Activated naive CD4-positive, alpha-beta T cell treated with anti-CD3 and anti-CD28 coated beads, Interleukin-2, amount 10 ng/mL, durations not matched to agents 7 days and 5 days (primary cell): Measurements from ENCODE around the gene CPNE5.
"Not testable (repeated sequence)": the region's sequence is repeated elsewhere in the genome, so short reads cannot be mapped to it uniquely, and the experiment has no call there.

Experiments used
- CTCF ChIA-PET: fragments of 350-600 bp; sonication (Branson Sonifier 250); formaldehyde crosslinking; loops from one replicate; lab custom pipeline; 2021; ENCODE audit warnings: antibody characterized with exemption; lab: Charles Lee
- DNase-seq: peaks from one replicate; pipeline ENCODE4 v3.0.0-alpha.2; 2020
- H3K27ac Mint-ChIP-seq: one replicate; pipeline ENCODE4 v1.8.0; 2021; ENCODE audit warnings: mild to moderate bottlenecking, moderate library complexity, mixed read lengths
- H3K27me3 Mint-ChIP-seq: one replicate; pipeline ENCODE4 v1.8.0; 2021; ENCODE audit warnings: mild to moderate bottlenecking, mixed read lengths
- H3K36me3 Mint-ChIP-seq: one replicate; pipeline ENCODE4 v1.8.0; 2021; ENCODE audit warnings: mixed read lengths
- H3K4me1 Mint-ChIP-seq: one replicate; pipeline ENCODE4 v1.8.0; 2021; ENCODE audit warnings: mixed read lengths
- H3K4me3 Mint-ChIP-seq: one replicate; pipeline ENCODE4 v1.8.0; 2021; ENCODE audit warnings: mild to moderate bottlenecking, moderate library complexity, mixed read lengths
- H3K9me3 Mint-ChIP-seq: one replicate; pipeline ENCODE4 v1.8.0; 2021; ENCODE audit warnings: mixed read lengths

The CPNE5 gene

DNA sequence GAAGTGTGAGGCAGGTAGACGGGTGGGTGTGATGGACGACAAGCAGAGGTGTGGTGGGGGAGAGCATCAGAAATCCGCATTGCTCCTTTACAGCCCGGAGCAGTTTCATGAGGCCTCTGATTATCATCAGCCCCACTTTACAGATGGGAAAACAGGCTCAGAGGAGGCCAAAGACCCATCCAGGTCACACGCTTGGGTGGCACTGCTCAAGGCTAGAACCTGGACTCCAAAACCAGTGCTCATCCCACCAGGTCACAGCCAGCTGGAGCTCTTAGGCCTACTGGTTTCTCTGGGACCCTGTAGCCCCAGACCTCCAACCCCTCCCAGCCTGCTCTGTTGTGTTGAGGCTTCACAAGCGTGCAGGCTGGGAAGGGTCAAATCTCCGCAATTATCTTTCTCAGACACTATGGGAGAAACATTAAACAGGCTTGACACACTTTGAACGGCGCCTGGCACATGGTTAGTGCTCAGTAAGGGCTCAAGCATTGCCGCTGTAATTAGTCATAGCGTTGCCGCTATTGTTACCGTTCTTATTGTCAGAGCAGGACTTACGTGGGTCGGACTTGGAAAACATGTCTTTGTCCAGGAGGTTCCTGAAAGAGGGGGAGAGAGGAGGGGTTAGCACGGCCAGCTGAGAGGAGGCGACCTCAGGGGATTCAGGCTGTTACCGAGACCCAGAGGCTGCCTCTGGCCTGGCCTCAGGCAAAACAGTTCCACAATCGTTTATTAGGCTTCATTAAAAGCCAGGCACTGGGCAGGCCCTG, 16.6 kb downstream of the CPNE5 start:
- no peak overlapping the region for H3K27ac Mint-ChIP-seq
- peaks cover 55% of the 10 kb centered on the region for H3K27me3 Mint-ChIP-seq
- peaks cover 20% of the 10 kb centered on the region for H3K4me1 Mint-ChIP-seq
- DNase-seq: no peak
- CTCF ChIA-PET: interaction anchor here (0.6 kb wide), 1 partner anchor 844 kb away, joined by 3 read pairs; no protein-coding TSS in a partner anchor
- H3K9me3 Mint-ChIP-seq: no peaks in the 10 kb centered on the region
- H3K36me3 Mint-ChIP-seq: no peaks in the 10 kb centered on the region
- H3K4me3 Mint-ChIP-seq: no peak overlapping the region

DNA sequence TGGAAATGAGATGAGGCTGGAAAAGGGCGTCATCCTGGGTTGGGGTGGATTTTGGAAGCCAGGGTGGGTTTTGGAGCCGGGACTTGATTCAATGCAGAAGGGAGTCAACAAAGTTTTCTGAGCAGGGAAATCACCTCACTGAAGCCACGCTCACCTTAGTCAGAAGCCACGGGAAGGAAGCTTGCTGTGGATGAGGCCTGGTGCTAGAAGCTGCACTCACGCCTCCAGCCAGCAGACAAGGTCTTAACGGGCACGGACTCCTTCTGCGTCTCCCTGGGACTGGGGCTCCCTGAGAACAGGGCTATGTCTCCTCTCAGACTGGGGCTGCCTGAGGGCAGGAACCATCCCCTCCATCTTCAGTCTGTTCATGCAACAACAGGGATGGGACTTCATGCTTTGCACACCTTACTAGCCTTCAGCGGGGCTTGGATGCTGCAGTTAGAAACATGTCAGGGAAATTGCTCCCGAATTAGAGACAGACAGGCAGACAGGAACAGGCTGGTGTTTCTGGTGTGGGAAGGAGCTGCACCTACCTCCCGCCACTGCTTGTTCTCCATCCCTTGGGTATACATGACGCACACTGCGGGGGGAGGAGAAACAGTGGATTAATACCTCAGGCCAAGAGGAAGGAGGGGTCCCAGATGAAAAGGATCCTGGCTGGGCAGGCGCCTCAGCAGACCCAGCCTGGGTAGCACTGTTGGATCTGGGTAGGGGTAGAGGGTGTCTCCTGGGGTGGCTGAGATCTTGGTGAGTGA, 17.5 kb downstream of the CPNE5 start:
- Mint-ChIP-seq H3K4me3 (no peak overlapping the region), H3K27me3 (peaks cover 54% of the 10 kb centered on the region), H3K4me1 (peaks cover 15% of the 10 kb centered on the region), H3K36me3 (no peaks in the 10 kb centered on the region), H3K9me3 (no peaks in the 10 kb centered on the region), H3K27ac (no peak overlapping the region)
- CTCF ChIA-PET: interaction anchor here (0.6 kb wide), 1 partner anchor 843 kb away, joined by 3 read pairs; no protein-coding TSS in a partner anchor
- DNase-seq: peak; percentile 43

GRCh38 chr6:36820700-36821580, 18.3 kb downstream of the CPNE5 start:
- H3K4me1 Mint-ChIP-seq: peaks cover 15% of the 10 kb centered on the region
- no peak for DNase-seq
- H3K36me3 Mint-ChIP-seq: no peaks in the 10 kb centered on the region
- CTCF ChIA-PET: interaction anchor here (0.8 to 1.1 kb wide), 2 partner anchors 30 to 38 kb away, joined by 3 read pairs; no protein-coding TSS in a partner anchor
- H3K27me3 Mint-ChIP-seq: peaks cover 55% of the 10 kb centered on the region
- no peaks in the 10 kb centered on the region for H3K9me3 Mint-ChIP-seq
- no peak overlapping the region for H3K27ac Mint-ChIP-seq
- H3K4me3 Mint-ChIP-seq: no peak overlapping the region

DNA sequence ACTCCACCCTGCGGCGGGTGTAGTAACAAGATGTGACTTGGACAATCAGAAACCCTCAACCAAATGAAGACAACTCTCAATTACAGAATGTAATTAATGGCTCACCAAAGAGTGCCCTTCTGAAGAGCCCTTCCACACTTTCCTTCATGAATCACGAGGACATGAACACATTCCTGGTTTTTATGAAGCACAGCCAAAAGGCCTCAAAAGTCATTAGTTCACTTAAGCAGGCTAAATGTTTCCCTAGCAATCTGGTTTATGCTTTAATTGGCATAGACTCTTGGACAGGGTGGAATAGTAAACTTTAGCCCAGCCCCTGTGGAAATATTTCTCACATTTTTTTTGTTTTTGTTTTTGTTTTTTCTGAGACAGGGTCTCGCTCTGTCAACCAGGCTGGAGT, 20.5 kb downstream of the CPNE5 start:
- CTCF ChIA-PET: no interaction called here
- Mint-ChIP-seq H3K27me3 (peaks cover 52% of the 10 kb centered on the region), H3K36me3 (no peaks in the 10 kb centered on the region), H3K9me3 (no peaks in the 10 kb centered on the region), H3K4me3 (no peak overlapping the region), H3K4me1 (peaks cover 15% of the 10 kb centered on the region), H3K27ac (no peak overlapping the region)
- DNase-seq: no peak

- Mint-ChIP-seq H3K27me3 (peaks cover 49% of the 10 kb centered on the region), H3K9me3 (no peaks in the 10 kb centered on the region), H3K4me1 (peaks cover 15% of the 10 kb centered on the region), H3K27ac (no peak overlapping the region), H3K36me3 (no peaks in the 10 kb centered on the region), H3K4me3 (no peak overlapping the region)
- no peak for DNase-seq
- CTCF ChIA-PET: no interaction called here
Measured at GRCh38 chr6:36817847-36818246, 21.4 kb downstream of the CPNE5 start.

DNA sequence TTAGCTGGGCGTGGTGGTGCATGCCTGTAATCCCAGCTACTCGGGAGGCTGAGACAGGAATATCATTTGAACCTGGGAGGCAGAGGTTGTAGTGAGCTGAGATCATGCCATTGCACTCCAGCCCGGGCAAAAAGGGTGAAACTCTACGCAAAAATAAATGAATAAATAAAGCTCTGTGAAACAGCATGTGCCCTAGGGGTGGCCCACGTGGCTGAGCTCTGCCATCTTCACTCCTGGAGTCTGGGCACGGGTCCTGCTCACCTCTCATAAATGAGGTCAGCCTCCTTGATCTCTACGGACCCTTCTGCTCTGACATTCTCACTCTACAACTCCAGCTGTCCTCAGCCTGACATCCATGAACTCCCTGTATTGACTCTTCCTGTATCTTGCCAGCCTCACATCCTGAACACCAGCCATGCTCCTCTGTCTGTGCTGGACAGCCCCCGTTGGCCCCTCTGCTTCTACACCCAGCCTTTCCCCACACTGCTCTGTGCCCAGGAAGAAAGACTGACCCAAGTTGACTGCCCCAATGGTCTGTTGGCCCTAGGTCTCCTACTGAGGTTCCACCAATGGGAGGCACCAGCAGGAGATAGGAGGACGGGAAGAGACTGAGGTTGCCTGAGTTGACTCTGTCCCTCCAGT, 21.9 kb downstream of the CPNE5 start:
- Mint-ChIP-seq H3K27ac (no peak overlapping the region), H3K9me3 (no peaks in the 10 kb centered on the region), H3K4me1 (peaks cover 15% of the 10 kb centered on the region), H3K4me3 (no peak overlapping the region), H3K27me3 (peaks cover 48% of the 10 kb centered on the region), H3K36me3 (no peaks in the 10 kb centered on the region)
- no peak for DNase-seq
- CTCF ChIA-PET: no interaction called here

GRCh38 chr6:36815962-36816735, 23.1 kb downstream of the CPNE5 start:
- H3K27me3 Mint-ChIP-seq: peaks cover 40% of the 10 kb centered on the region
- no peak for DNase-seq
- no peak overlapping the region for H3K4me3 Mint-ChIP-seq
- CTCF ChIA-PET: interaction anchor here (1.3 kb wide), 1 partner anchor 34 kb away, joined by 3 read pairs; no protein-coding TSS in a partner anchor
- no peak overlapping the region for H3K27ac Mint-ChIP-seq
- H3K9me3 Mint-ChIP-seq: no peaks in the 10 kb centered on the region
- peaks cover 5% of the 10 kb centered on the region for H3K4me1 Mint-ChIP-seq
- no peaks in the 10 kb centered on the region for H3K36me3 Mint-ChIP-seq

DNA sequence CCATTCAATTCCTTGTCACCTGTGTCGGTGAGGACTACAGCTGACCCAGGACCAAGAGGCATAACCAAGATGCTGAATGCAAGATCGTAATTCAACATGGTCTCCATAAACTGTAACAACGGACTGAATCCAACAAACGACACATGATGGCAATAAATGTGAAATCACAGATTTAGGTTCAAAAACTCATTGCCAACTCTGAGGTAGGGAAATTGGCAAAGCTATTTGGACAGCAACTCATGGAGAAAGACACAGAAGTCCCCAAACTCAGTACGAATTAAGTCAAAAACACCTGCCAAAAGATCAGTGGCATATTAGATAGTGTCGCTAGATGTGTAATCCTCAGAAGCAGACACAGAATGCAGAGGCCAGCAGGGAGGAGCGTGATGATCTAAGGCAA, 25.0 kb downstream of the CPNE5 start:
- CTCF ChIA-PET: no interaction called here
- H3K9me3 Mint-ChIP-seq: no peaks in the 10 kb centered on the region
- H3K27me3 Mint-ChIP-seq: peaks cover 47% of the 10 kb centered on the region
- DNase-seq: no peak
- no peaks in the 10 kb centered on the region for H3K4me1 Mint-ChIP-seq
- H3K27ac Mint-ChIP-seq: no peak overlapping the region
- H3K36me3 Mint-ChIP-seq: no peaks in the 10 kb centered on the region
- H3K4me3 Mint-ChIP-seq: no peak overlapping the region

DNA sequence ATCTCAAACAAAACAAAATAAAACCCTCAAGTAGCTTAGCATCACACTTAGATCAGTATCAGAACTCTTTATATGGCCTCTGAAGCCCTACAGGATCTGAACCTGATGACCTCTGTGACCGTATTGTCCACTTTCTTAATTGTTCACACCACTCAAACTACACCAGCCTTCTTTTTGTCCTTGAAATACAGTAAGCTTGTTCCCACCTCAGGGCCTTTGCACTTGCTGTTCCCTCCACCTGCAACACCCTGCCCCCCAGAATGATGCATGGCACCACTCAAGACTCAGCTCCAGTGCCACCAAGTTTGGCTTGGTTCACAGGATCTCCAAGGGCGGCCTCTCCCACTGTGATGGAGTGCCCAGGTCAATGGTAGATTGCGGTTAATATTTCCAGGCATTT, 25.7 kb downstream of the CPNE5 start:
- no peak for DNase-seq
- Mint-ChIP-seq H3K36me3 (no peaks in the 10 kb centered on the region), H3K4me3 (no peak overlapping the region), H3K4me1 (no peaks in the 10 kb centered on the region), H3K27ac (no peak overlapping the region), H3K27me3 (peaks cover 51% of the 10 kb centered on the region), H3K9me3 (no peaks in the 10 kb centered on the region)
- CTCF ChIA-PET: interaction anchor here (1.4 kb wide), 1 partner anchor 13 kb away, joined by 3 read pairs; no protein-coding TSS in a partner anchor

DNA sequence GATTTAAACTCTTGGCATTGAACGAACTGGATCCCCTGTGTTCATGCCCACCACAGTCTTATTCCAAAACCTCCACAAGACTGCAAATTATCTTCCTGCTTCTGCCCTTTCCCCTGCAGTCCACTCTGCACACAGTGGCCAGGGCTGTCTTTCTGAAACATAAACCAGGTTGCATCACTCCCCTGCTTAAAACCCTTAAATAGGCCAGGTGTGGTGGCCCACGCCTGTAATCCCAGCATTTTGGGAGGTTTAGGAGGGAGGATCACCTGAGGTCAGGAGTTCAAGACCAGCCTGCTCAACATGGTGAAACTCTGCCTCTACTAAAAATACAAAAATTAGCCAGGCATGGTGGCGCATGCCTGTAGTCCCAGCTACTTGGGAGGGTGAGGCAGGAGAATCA, 26.2 kb downstream of the CPNE5 start:
- peaks cover 56% of the 10 kb centered on the region for H3K27me3 Mint-ChIP-seq
- H3K27ac Mint-ChIP-seq, H3K4me1 Mint-ChIP-seq, H3K4me3 Mint-ChIP-seq, H3K36me3 Mint-ChIP-seq, DNase-seq, H3K9me3 Mint-ChIP-seq: not testable (repeated sequence)
- CTCF ChIA-PET: interaction anchor here (1.4 kb wide), 1 partner anchor 13 kb away, joined by 3 read pairs; no protein-coding TSS in a partner anchor

- CTCF ChIA-PET: interaction anchor here (1.1 to 3.1 kb wide), 8 partner anchors 19 to 50 kb away, joined by 3 to 9 read pairs (median 4); no protein-coding TSS in a partner anchor
- no peaks in the 10 kb centered on the region for H3K4me1 Mint-ChIP-seq
- peaks cover 57% of the 10 kb centered on the region for H3K27me3 Mint-ChIP-seq
- H3K4me3 Mint-ChIP-seq: no peak overlapping the region
- no peak overlapping the region for H3K27ac Mint-ChIP-seq
- H3K36me3 Mint-ChIP-seq: no peaks in the 10 kb centered on the region
- no peak for DNase-seq
- no peaks in the 10 kb centered on the region for H3K9me3 Mint-ChIP-seq
Measured at GRCh38 chr6:36809941-36810803, 29.1 kb downstream of the CPNE5 start.

GRCh38 chr6:36809156-36809555, 30.1 kb downstream of the CPNE5 start:
- Mint-ChIP-seq H3K27me3 (peaks cover 58% of the 10 kb centered on the region), H3K4me1 (no peaks in the 10 kb centered on the region), H3K4me3 (no peak overlapping the region), H3K9me3 (no peaks in the 10 kb centered on the region), H3K27ac (no peak overlapping the region), H3K36me3 (no peaks in the 10 kb centered on the region)
- DNase-seq: no peak
- CTCF ChIA-PET: interaction anchor here (1.7 to 3.1 kb wide), 2 partner anchors 40 to 43 kb away, joined by 3 to 9 read pairs; no protein-coding TSS in a partner anchor
